ENCODE data around the gene COA6. TPM values are rescaled to one million over a fixed set of nuclear protein-coding genes. Genes with fewer than 3 reads are reported as not detected.

The COA6 gene
- total RNA-seq, 1 experiment from 2014 or later, result 34.1 TPM

- CTCF ChIA-PET, result interaction anchor here (1.2 kb wide), 1 partner anchor 36 kb away, joined by 4 read pairs; no protein-coding TSS in a partner anchor
Observed at GRCh38 chr1:234362558-234362957, 10.7 kb upstream of the COA6 start.

More at GRCh38 chr1:234362558-234362957, 10.7 kb upstream of the COA6 start:
- no TSS peak for BruUV-seq (replicated peaks)
- H3K27me3 ChIP-seq (ENCODE audit: insufficient read depth, low read length), result no peaks in the 10 kb centered on the region
- DNase-seq (ENCODE audit: low read depth, low spot score), result no peak
- ChIA-PET RAD21 (ENCODE audit: low non-redundant PET in 1 of 2, low total read pairs in 2 of 2, uncharacterized antibody in 2 of 2, unreplicated experiment in 2 of 2) (no interaction called here), POLR2A (no interaction called here)
- no peaks in the 10 kb centered on the region for H3K9me2 ChIP-seq (ENCODE audit: insufficient read depth)
- no peak overlapping the region for H3K4me2 ChIP-seq (ENCODE audit: low read length)
- no peak for TF ChIP-seq SIN3A (IDR thresholded peaks at IDR 0.05; ENCODE audit: low read depth)
- TF ChIP-seq FOSL1 (IDR thresholded peaks at IDR 0.05; ENCODE audit: low read depth), result no peak
- TF ChIP-seq MAX (IDR thresholded peaks at IDR 0.05), result no peak
- TF ChIP-seq TCF7L2 (IDR thresholded peaks at IDR 0.05; ENCODE audit: borderline replicate concordance, extremely low read depth, insufficient read depth, insufficient read length), result no peak
- no peak for TF ChIP-seq REST (IDR thresholded peaks at IDR 0.05; ENCODE audit: low read depth)
- TF ChIP-seq RAD21 (IDR thresholded peaks at IDR 0.05; ENCODE audit: low read depth), result no peak
- TF ChIP-seq ZNF274 (IDR thresholded peaks at IDR 0.05; ENCODE audit: low read depth, low read length), result no peak
- no peak for TF ChIP-seq ZBTB33 (IDR thresholded peaks at IDR 0.05; ENCODE audit: extremely low read depth, insufficient replicate concordance, low read length)
- TF ChIP-seq SRF (IDR thresholded peaks at IDR 0.05; ENCODE audit: low read depth), result no peak
- TF ChIP-seq EGR1 (IDR thresholded peaks at IDR 0.05; ENCODE audit: low read depth), result no peak
- TF ChIP-seq CTCF (IDR thresholded peaks at IDR 0.05 in 2 of 3, conservative IDR thresholded peaks at IDR 0.05 in 1 of 3; ENCODE audit: borderline replicate concordance in 1 of 3, insufficient read depth in 1 of 3, low read depth in 2 of 3, low read length in 2 of 3), result no peak
- TF ChIP-seq ZFX (IDR thresholded peaks at IDR 0.05), result no peak
- TF ChIP-seq CBX3 (IDR thresholded peaks at IDR 0.05; ENCODE audit: low read depth), result no peak
- TF ChIP-seq SP1 (IDR thresholded peaks at IDR 0.05; ENCODE audit: low read depth), result no peak
- TF ChIP-seq ATF3 (IDR thresholded peaks at IDR 0.05), result no peak
- H3K9ac ChIP-seq (ENCODE audit: low read length), result no peak overlapping the region
- ATAC-seq, result no peak
- no peaks in the 10 kb centered on the region for H4K20me1 ChIP-seq (ENCODE audit: insufficient read depth)
- intact Hi-C loops (cut with micrococcal nuclease), result no loop called here
- H3K36me3 ChIP-seq (ENCODE audit: control insufficient read depth in 1 of 2, insufficient read depth in 2 of 2, low read length in 2 of 2), result no peaks in the 10 kb centered on the region
- H3K4me3 ChIP-seq (replicated peaks in 1 of 2; ENCODE audit: low read depth in 1 of 2, low read length in 2 of 2), result no peak overlapping the region
- H2AFZ ChIP-seq (ENCODE audit: low read depth, low read length, poor library complexity, severe bottlenecking), result no peak overlapping the region
- no peaks in the 10 kb centered on the region for H3K4me1 ChIP-seq (ENCODE audit: control insufficient read depth in 1 of 2, insufficient read depth in 2 of 2, low read length in 2 of 2)
- no peak overlapping the region for H3K27ac ChIP-seq (ENCODE audit: low read depth, low read length)
- no peaks in the 10 kb centered on the region for H3K9me3 ChIP-seq (ENCODE audit: control insufficient read depth in 1 of 2, insufficient read depth in 1 of 2, low read depth in 1 of 2, low read length in 2 of 2)
- no peaks in the 10 kb centered on the region for H3K79me2 ChIP-seq (ENCODE audit: insufficient read depth, low read length)
